Measurements from ENCODE around the gene FURIN. TPM values are rescaled to one million over a fixed set of nuclear protein-coding genes. Genes with fewer than 3 reads are reported as not detected.
A peak's percentile ranks its signal among the peaks of the same experiment; 100 is the strongest.
"Not testable (repeated sequence)": the region's sequence is repeated elsewhere in the genome, so short reads cannot be mapped to it uniquely, and the experiment has no call there.

Gene FURIN
- polyA plus RNA-seq, 4 donors = 22.8 to 112 (median 38.5) TPM

DNA sequence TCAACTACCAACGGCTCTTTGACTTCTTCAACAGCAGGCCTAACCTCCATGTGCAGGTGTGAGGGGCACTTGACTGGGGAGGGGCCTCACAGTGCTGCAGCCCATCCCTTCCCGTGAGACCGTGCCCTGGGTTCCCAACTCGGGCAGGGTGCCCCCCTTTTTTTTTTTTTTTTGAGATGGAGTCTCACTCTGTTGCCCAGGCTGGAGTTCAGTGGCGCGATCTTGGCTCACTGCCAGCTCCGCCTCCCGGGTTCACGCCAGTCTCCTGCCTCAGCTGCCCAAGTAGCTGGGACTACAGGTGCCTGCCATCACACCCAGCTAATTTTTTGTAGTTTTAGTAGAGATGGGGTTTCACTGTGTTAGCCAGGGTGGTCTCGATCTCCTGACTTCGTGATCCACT lies 41.1 kb downstream of the FURIN start:
- FAIRE-seq; H3K27ac ChIP-seq (ENCODE audit: low read depth in 1 of 3, low read length in 2 of 3); H3K4me1 ChIP-seq (ENCODE audit: control insufficient read depth in 3 of 3, insufficient read depth in 2 of 3, low read depth in 1 of 3, low read length in 2 of 3); H3K4me3 ChIP-seq (ENCODE audit: low read depth in 1 of 3, low read length in 3 of 3); DNase-seq; H3K9me3 ChIP-seq (ENCODE audit: control insufficient read depth in 2 of 2, insufficient read depth in 1 of 2, low read depth in 1 of 2, low read length in 1 of 2); H3K27me3 ChIP-seq (ENCODE audit: control insufficient read depth in 3 of 3, insufficient read depth in 3 of 3, low read length in 3 of 3): not testable (repeated sequence)
- 88 to 91% (median 89%) methylated on average over 11 of the region's 11 CpGs for WGBS, 3 donors
- H3K36me3 ChIP-seq (ENCODE audit: control insufficient read depth in 3 of 3, insufficient read depth in 2 of 3, low read depth in 1 of 3, low read length in 3 of 3) = peaks cover 13 to 89% (median 38%) of the 10 kb centered on the region in 3 donors

GRCh38 chr15:90909976-90910375 lies 41.6 kb downstream of the FURIN start:
- H3K27ac ChIP-seq (ENCODE audit: low read depth in 1 of 3, low read length in 2 of 3) = no peak overlapping the region
- WGBS, 3 donors = 93 to 96% (median 95%) methylated on average over 8 of the region's 8 CpGs
- no peak for FAIRE-seq
- peaks cover 13 to 90% (median 41%) of the 10 kb centered on the region in 3 donors for H3K36me3 ChIP-seq (ENCODE audit: control insufficient read depth in 3 of 3, insufficient read depth in 2 of 3, low read depth in 1 of 3, low read length in 3 of 3)
- no peak for DNase-seq
- no peak overlapping the region for H3K4me3 ChIP-seq (ENCODE audit: low read depth in 1 of 3, low read length in 3 of 3)
- H3K9me3 ChIP-seq (ENCODE audit: control insufficient read depth in 2 of 2, insufficient read depth in 1 of 2, low read depth in 1 of 2, low read length in 1 of 2) = no peaks in the 10 kb centered on the region
- H3K27me3 ChIP-seq (ENCODE audit: control insufficient read depth in 3 of 3, insufficient read depth in 3 of 3, low read length in 3 of 3) = no peaks in the 10 kb centered on the region
- no peaks in the 10 kb centered on the region for H3K4me1 ChIP-seq (ENCODE audit: control insufficient read depth in 3 of 3, insufficient read depth in 2 of 3, low read depth in 1 of 3, low read length in 2 of 3)

DNA sequence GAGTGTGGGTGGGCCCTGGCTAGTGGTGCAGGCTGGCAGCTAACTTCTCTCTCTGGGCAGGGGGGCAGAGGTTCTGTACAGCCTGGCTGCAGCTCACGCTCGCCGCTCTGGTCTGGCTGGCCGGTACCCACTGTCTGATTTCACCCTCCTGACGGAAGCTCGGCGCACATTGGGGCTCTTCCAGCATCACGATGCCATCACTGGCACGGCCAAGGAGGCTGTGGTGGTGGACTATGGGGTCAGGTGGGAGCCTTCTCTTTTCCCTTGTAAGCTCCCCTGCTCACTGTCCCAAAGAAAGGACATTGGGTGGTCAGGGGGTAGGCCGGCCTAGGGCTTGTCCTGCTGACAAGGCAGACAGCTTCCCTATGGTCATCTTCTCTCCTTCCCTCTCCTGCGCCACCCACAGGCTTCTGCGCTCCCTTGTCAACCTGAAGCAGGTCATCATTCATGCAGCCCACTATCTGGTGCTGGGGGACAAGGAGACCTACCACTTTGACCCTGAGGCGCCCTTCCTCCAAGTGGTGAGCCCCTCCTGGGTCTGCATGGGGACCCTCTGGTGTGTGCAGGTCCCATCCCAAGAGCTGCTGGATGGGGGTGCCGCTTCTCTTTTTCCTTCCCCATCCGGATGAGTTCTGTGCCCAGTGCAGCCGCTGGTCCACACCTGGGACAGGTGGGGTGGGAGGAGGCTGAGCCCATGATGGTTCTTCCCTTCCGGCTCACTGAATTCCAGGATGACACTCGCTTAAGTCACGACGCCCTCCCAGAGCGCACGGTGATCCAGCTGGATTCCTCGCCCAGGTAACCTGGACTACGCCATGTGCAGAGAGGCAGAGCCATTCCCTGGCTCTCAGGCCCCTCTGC lies 42.3 kb downstream of the FURIN start:
- no peak for DNase-seq
- peaks cover 13 to 90% (median 39%) of the 10 kb centered on the region in 3 donors for H3K36me3 ChIP-seq (ENCODE audit: control insufficient read depth in 3 of 3, insufficient read depth in 2 of 3, low read depth in 1 of 3, low read length in 3 of 3)

GRCh38 chr15:90911302-90911623 lies 42.9 kb downstream of the FURIN start:
- H3K9me3 ChIP-seq (ENCODE audit: control insufficient read depth in 2 of 2, insufficient read depth in 1 of 2, low read depth in 1 of 2, low read length in 1 of 2) = no peaks in the 10 kb centered on the region
- no peak overlapping the region for H3K4me3 ChIP-seq (ENCODE audit: low read depth in 1 of 3, low read length in 3 of 3)
- H3K27me3 ChIP-seq (ENCODE audit: control insufficient read depth in 3 of 3, insufficient read depth in 3 of 3, low read length in 3 of 3) = no peaks in the 10 kb centered on the region
- FAIRE-seq = no peak
- no peak overlapping the region for H3K27ac ChIP-seq (ENCODE audit: low read depth in 1 of 3, low read length in 2 of 3)
- H3K36me3 ChIP-seq (ENCODE audit: control insufficient read depth in 3 of 3, insufficient read depth in 2 of 3, low read depth in 1 of 3, low read length in 3 of 3) = peaks cover 9 to 90% (median 33%) of the 10 kb centered on the region in 3 donors
- H3K4me1 ChIP-seq (ENCODE audit: control insufficient read depth in 3 of 3, insufficient read depth in 2 of 3, low read depth in 1 of 3, low read length in 2 of 3) = no peaks in the 10 kb centered on the region
- DNase-seq = no peak
- WGBS, 3 donors = 90 to 96% (median 91%) methylated on average over 19 of the region's 19 CpGs

More for the DNA sequence above, 42.3 kb downstream of the FURIN start:
- H3K9me3 ChIP-seq (ENCODE audit: control insufficient read depth in 2 of 2, insufficient read depth in 1 of 2, low read depth in 1 of 2, low read length in 1 of 2) = no peaks in the 10 kb centered on the region
- H3K27me3 ChIP-seq (ENCODE audit: control insufficient read depth in 3 of 3, insufficient read depth in 3 of 3, low read length in 3 of 3) = no peaks in the 10 kb centered on the region
- no peak for FAIRE-seq
- no peak overlapping the region for H3K27ac ChIP-seq (ENCODE audit: low read depth in 1 of 3, low read length in 2 of 3)
- H3K4me1 ChIP-seq (ENCODE audit: control insufficient read depth in 3 of 3, insufficient read depth in 2 of 3, low read depth in 1 of 3, low read length in 2 of 3) = no peaks in the 10 kb centered on the region
- H3K4me3 ChIP-seq (ENCODE audit: low read depth in 1 of 3, low read length in 3 of 3) = no peak overlapping the region
- WGBS, 3 donors = 95 to 97% (median 97%) methylated on average over 24 of the region's 24 CpGs

DNA sequence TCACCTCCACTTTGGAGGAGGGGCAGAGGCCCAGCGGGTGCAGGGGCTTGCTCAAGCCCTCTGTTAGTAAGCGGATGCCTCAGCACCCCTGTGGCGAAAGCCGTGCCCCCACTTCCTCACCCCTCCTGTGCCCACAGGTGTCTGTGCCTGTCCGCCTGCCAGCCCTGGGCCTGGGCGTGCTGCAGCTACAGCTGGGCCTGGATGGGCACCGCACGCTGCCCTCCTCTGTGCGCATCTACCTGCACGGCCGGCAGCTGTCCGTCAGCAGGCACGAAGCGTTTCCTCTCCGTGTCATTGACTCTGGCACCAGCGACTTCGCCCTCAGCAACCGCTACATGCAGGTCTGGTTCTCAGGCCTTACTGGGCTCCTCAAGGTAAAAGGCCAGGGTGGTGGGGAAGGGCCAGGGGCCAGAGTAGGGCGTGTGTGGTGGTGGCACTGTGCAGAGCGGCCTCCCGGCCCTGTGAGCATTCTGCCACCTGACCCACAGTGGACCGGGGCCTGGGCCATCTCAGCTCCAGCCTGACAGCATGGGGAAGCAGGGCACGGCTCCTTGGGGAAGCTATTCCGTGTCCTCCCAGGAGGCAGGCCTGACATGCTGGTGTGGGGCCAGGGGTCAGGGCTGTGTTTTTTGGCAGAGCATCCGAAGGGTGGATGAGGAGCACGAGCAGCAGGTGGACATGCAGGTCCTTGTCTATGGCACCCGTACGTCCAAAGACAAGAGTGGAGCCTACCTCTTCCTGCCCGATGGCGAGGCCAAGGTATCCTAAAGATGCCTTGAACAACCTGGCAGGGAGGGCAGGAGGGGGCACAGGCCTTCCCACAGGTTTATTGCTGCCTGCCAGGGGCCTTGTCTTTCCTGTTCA lies 43.8 kb downstream of the FURIN start:
- no peak overlapping the region for H3K4me3 ChIP-seq (ENCODE audit: low read depth in 1 of 3, low read length in 3 of 3)
- no peak overlapping the region for H3K27ac ChIP-seq (ENCODE audit: low read depth in 1 of 3, low read length in 2 of 3)
- peaks cover 9 to 90% (median 27%) of the 10 kb centered on the region in 3 donors for H3K36me3 ChIP-seq (ENCODE audit: control insufficient read depth in 3 of 3, insufficient read depth in 2 of 3, low read depth in 1 of 3, low read length in 3 of 3)
- no peaks in the 10 kb centered on the region for H3K4me1 ChIP-seq (ENCODE audit: control insufficient read depth in 3 of 3, insufficient read depth in 2 of 3, low read depth in 1 of 3, low read length in 2 of 3)
- DNase-seq (no peak), FAIRE-seq (no peak)
- no peaks in the 10 kb centered on the region for H3K27me3 ChIP-seq (ENCODE audit: control insufficient read depth in 3 of 3, insufficient read depth in 3 of 3, low read length in 3 of 3)
- WGBS, 3 donors = 94 to 95% (median 95%) methylated on average over 30 of the region's 30 CpGs
- no peaks in the 10 kb centered on the region for H3K9me3 ChIP-seq (ENCODE audit: control insufficient read depth in 2 of 2, insufficient read depth in 1 of 2, low read depth in 1 of 2, low read length in 1 of 2)

- Histone ChIP-seq H3K4me3 (ENCODE audit: low read depth in 1 of 3, low read length in 3 of 3) (no peak overlapping the region), H3K4me1 (ENCODE audit: control insufficient read depth in 3 of 3, insufficient read depth in 2 of 3, low read depth in 1 of 3, low read length in 2 of 3) (no peaks in the 10 kb centered on the region), H3K36me3 (ENCODE audit: control insufficient read depth in 3 of 3, insufficient read depth in 2 of 3, low read depth in 1 of 3, low read length in 3 of 3) (peaks cover 9 to 90% (median 28%) of the 10 kb centered on the region in 3 donors), H3K27me3 (ENCODE audit: control insufficient read depth in 3 of 3, insufficient read depth in 3 of 3, low read length in 3 of 3) (no peaks in the 10 kb centered on the region), H3K27ac (ENCODE audit: low read depth in 1 of 3, low read length in 2 of 3) (no peak overlapping the region), H3K9me3 (ENCODE audit: control insufficient read depth in 2 of 2, insufficient read depth in 1 of 2, low read depth in 1 of 2, low read length in 1 of 2) (no peaks in the 10 kb centered on the region)
- FAIRE-seq (no peak), DNase-seq (no peak)
- 97% methylated on average over 7 of the region's 7 CpGs for WGBS, 3 donors
These were observed 44.3 kb downstream of the FURIN start for GRCh38 chr15:90912770-90913075.

GRCh38 chr15:90913398-90913944 lies 45.1 kb downstream of the FURIN start:
- no peak for FAIRE-seq
- Histone ChIP-seq H3K27me3 (ENCODE audit: control insufficient read depth in 3 of 3, insufficient read depth in 3 of 3, low read length in 3 of 3) (no peaks in the 10 kb centered on the region), H3K9me3 (ENCODE audit: control insufficient read depth in 2 of 2, insufficient read depth in 1 of 2, low read depth in 1 of 2, low read length in 1 of 2) (no peaks in the 10 kb centered on the region), H3K4me3 (ENCODE audit: low read depth in 1 of 3, low read length in 3 of 3) (no peak overlapping the region), H3K4me1 (ENCODE audit: control insufficient read depth in 3 of 3, insufficient read depth in 2 of 3, low read depth in 1 of 3, low read length in 2 of 3) (no peaks in the 10 kb centered on the region), H3K36me3 (ENCODE audit: control insufficient read depth in 3 of 3, insufficient read depth in 2 of 3, low read depth in 1 of 3, low read length in 3 of 3) (peaks cover 9 to 98% (median 34%) of the 10 kb centered on the region in 3 donors), H3K27ac (ENCODE audit: low read depth in 1 of 3, low read length in 2 of 3) (no peak overlapping the region)
- WGBS, 3 donors = 91 to 95% (median 93%) methylated on average over 12 of the region's 12 CpGs
- DNase-seq = no peak

GRCh38 chr15:90914305-90915080 lies 46.1 kb downstream of the FURIN start:
- Histone ChIP-seq H3K27me3 (ENCODE audit: control insufficient read depth in 3 of 3, insufficient read depth in 3 of 3, low read length in 3 of 3) (no peaks in the 10 kb centered on the region), H3K4me1 (ENCODE audit: control insufficient read depth in 3 of 3, insufficient read depth in 2 of 3, low read depth in 1 of 3, low read length in 2 of 3) (no peaks in the 10 kb centered on the region), H3K36me3 (ENCODE audit: control insufficient read depth in 3 of 3, insufficient read depth in 2 of 3, low read depth in 1 of 3, low read length in 3 of 3) (peaks cover 12 to 99% (median 33%) of the 10 kb centered on the region in 3 donors), H3K4me3 (ENCODE audit: low read depth in 1 of 3, low read length in 3 of 3) (no peak overlapping the region), H3K9me3 (ENCODE audit: control insufficient read depth in 2 of 2, insufficient read depth in 1 of 2, low read depth in 1 of 2, low read length in 1 of 2) (no peaks in the 10 kb centered on the region), H3K27ac (ENCODE audit: low read depth in 1 of 3, low read length in 2 of 3) (peak overlapping the region in 1 of 3 donors; percentile 11)
- WGBS, 3 donors = 92 to 93% (median 92%) methylated on average over 22 of the region's 22 CpGs
- FAIRE-seq (no peak), DNase-seq (no peak)
